Measurements from ENCODE around the gene FLCN. TPM values are rescaled to one million over a fixed set of nuclear protein-coding genes. Genes with fewer than 3 reads are reported as not detected.

The FLCN gene
- total RNA-seq, 1 experiment from 2014 or later: 71.6 TPM

DNA sequence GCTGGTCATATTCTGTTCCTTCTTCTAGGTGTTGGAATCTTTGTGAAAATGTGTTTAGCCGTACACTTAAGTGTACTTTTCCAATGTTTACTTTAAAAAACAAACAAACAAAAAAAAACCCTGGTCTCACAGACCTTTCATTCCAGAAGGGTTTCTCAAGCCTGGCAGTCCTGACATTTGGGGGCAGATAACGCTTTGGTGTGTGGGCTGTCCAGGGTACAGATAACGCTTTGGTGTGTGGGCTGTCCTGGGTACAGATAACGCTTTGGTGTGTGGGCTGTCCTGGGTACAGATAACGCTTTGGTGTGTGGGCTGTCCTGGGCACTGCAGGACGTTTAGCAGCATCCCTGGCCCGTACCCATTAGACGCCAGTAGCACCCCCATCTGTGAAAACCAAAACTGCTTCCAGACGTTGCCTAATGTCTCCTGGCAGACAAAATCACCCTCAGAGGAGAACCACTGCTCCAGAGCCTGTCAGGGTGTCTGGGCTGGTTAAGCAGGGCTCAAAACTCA is 15.2 kb upstream of the FLCN start:
- Histone ChIP-seq H3K36me3 (ENCODE audit: control insufficient read depth, insufficient read depth, low read length) (peaks cover 5% of the 10 kb centered on the region), H3K4me1 (ENCODE audit: control insufficient read depth, insufficient read depth, low read length) (no peaks in the 10 kb centered on the region), H3K27me3 (ENCODE audit: control insufficient read depth, insufficient read depth, low read length) (no peaks in the 10 kb centered on the region), H3K27ac (ENCODE audit: low read length) (no peak overlapping the region), H3K4me3 (ENCODE audit: low read depth in 2 of 2, low read length in 2 of 2) (no peak overlapping the region), H3K9me3 (ENCODE audit: control insufficient read depth, insufficient read depth, low read depth, low read length) (no peaks in the 10 kb centered on the region)
- intact Hi-C loops (cut with micrococcal nuclease; ENCODE audit: unreplicated experiment): no loop called here
- CTCF ChIA-PET: no interaction called here
- TF ChIP-seq POLR2AphosphoS5 (IDR thresholded peaks at IDR 0.05; ENCODE audit: low read depth, low read length): no peak
- TF ChIP-seq, protein P1, sequence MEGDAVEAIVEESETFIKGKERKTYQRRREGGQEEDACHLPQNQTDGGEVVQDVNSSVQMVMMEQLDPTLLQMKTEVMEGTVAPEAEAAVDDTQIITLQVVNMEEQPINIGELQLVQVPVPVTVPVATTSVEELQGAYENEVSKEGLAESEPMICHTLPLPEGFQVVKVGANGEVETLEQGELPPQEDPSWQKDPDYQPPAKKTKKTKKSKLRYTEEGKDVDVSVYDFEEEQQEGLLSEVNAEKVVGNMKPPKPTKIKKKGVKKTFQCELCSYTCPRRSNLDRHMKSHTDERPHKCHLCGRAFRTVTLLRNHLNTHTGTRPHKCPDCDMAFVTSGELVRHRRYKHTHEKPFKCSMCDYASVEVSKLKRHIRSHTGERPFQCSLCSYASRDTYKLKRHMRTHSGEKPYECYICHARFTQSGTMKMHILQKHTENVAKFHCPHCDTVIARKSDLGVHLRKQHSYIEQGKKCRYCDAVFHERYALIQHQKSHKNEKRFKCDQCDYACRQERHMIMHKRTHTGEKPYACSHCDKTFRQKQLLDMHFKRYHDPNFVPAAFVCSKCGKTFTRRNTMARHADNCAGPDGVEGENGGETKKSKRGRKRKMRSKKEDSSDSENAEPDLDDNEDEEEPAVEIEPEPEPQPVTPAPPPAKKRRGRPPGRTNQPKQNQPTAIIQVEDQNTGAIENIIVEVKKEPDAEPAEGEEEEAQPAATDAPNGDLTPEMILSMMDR (IDR thresholded peaks at IDR 0.05): no peak
- TF ChIP-seq, protein P2, sequence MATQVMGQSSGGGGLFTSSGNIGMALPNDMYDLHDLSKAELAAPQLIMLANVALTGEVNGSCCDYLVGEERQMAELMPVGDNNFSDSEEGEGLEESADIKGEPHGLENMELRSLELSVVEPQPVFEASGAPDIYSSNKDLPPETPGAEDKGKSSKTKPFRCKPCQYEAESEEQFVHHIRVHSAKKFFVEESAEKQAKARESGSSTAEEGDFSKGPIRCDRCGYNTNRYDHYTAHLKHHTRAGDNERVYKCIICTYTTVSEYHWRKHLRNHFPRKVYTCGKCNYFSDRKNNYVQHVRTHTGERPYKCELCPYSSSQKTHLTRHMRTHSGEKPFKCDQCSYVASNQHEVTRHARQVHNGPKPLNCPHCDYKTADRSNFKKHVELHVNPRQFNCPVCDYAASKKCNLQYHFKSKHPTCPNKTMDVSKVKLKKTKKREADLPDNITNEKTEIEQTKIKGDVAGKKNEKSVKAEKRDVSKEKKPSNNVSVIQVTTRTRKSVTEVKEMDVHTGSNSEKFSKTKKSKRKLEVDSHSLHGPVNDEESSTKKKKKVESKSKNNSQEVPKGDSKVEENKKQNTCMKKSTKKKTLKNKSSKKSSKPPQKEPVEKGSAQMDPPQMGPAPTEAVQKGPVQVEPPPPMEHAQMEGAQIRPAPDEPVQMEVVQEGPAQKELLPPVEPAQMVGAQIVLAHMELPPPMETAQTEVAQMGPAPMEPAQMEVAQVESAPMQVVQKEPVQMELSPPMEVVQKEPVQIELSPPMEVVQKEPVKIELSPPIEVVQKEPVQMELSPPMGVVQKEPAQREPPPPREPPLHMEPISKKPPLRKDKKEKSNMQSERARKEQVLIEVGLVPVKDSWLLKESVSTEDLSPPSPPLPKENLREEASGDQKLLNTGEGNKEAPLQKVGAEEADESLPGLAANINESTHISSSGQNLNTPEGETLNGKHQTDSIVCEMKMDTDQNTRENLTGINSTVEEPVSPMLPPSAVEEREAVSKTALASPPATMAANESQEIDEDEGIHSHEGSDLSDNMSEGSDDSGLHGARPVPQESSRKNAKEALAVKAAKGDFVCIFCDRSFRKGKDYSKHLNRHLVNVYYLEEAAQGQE (IDR thresholded peaks at IDR 0.05; ENCODE audit: insufficient read depth in 1 of 2, low read depth in 2 of 2, low read length in 1 of 2): no peak
- TF ChIP-seq TCF7L2 (IDR thresholded peaks at IDR 0.05; ENCODE audit: low read depth, low read length): no peak
- no peak for TF ChIP-seq SIN3A (IDR thresholded peaks at IDR 0.05; ENCODE audit: borderline replicate concordance, insufficient read depth, low read depth, low read length)
- in situ Hi-C loops (cut with HindIII; ENCODE audit: low pct_unique_long_range_greater_than_20kb, low sequenced_read_pairs): no loop called here
- no TSS peak for BruUV-seq (replicated peaks)
- DNase-seq (ENCODE audit: low read depth, low spot score): no peak
- POLR2A ChIA-PET: no interaction called here
- ATAC-seq: no peak

GRCh38 chr17:17246879-17247278 is 9.9 kb upstream of the FLCN start:
- BruUV-seq (replicated peaks): no TSS peak
- H3K27me3 ChIP-seq (ENCODE audit: control insufficient read depth, insufficient read depth, low read length): no peaks in the 10 kb centered on the region
- TF ChIP-seq SIN3A (IDR thresholded peaks at IDR 0.05; ENCODE audit: borderline replicate concordance, insufficient read depth, low read depth, low read length) (no peak), TCF7L2 (IDR thresholded peaks at IDR 0.05; ENCODE audit: low read depth, low read length) (no peak), POLR2AphosphoS5 (IDR thresholded peaks at IDR 0.05; ENCODE audit: low read depth, low read length) (no peak)
- TF ChIP-seq, protein P2 (IDR thresholded peaks at IDR 0.05; ENCODE audit: insufficient read depth in 1 of 2, low read depth in 2 of 2, low read length in 1 of 2): no peak
- in situ Hi-C loops (cut with HindIII; ENCODE audit: low pct_unique_long_range_greater_than_20kb, low sequenced_read_pairs) (no loop called here), intact Hi-C loops (cut with micrococcal nuclease; ENCODE audit: unreplicated experiment) (no loop called here)
- peaks cover 9% of the 10 kb centered on the region for H3K36me3 ChIP-seq (ENCODE audit: control insufficient read depth, insufficient read depth, low read length)
- H3K9me3 ChIP-seq (ENCODE audit: control insufficient read depth, insufficient read depth, low read depth, low read length): no peaks in the 10 kb centered on the region
- H3K4me3 ChIP-seq (ENCODE audit: low read depth in 2 of 2, low read length in 2 of 2): no peak overlapping the region
- ATAC-seq: no peak
- DNase-seq (ENCODE audit: low read depth, low spot score): no peak
- CTCF ChIA-PET: no interaction called here
- no peak overlapping the region for H3K27ac ChIP-seq (ENCODE audit: low read length)
- POLR2A ChIA-PET: no interaction called here
- no peaks in the 10 kb centered on the region for H3K4me1 ChIP-seq (ENCODE audit: control insufficient read depth, insufficient read depth, low read length)

Data from Panc1 (cell line).